BLaER1 (cell line): ENCODE results near the gene RTN4IP1.
A peak's percentile ranks its signal among the peaks of the same experiment; 100 is the strongest.
"Not testable (repeated sequence)": the region's sequence is repeated elsewhere in the genome, so short reads cannot be mapped to it uniquely, and the experiment has no call there.

Experiments
- H3K27ac ChIP-seq: shearing (Covaris generic); formaldehyde crosslinking; 2 replicates; pipeline ENCODE4 v1.8.1; 2022
- H3K27me3 ChIP-seq: shearing (Covaris generic); formaldehyde crosslinking; 2 replicates; pipeline ENCODE4 v1.8.1; 2022
- H3K36me3 ChIP-seq: shearing (Covaris generic); formaldehyde crosslinking; 2 replicates; pipeline ENCODE4 v1.8.1; 2022
- H3K4me1 ChIP-seq: shearing (Covaris generic); formaldehyde crosslinking; 2 replicates; pipeline ENCODE4 v1.8.1; 2022
- H3K4me2 ChIP-seq: shearing (Covaris generic); formaldehyde crosslinking; 2 replicates; pipeline ENCODE4 v1.8.1; 2022
- H3K4me3 ChIP-seq: shearing (Covaris generic); formaldehyde crosslinking; 2 replicates; pipeline ENCODE4 v1.8.1; 2022
- H3K9ac ChIP-seq: shearing (Covaris generic); formaldehyde crosslinking; 2 replicates; pipeline ENCODE4 v1.8.1; 2022
- H3K9me3 ChIP-seq: shearing (Covaris generic); formaldehyde crosslinking; 2 replicates; pipeline ENCODE4 v1.8.1; 2022
- H4K20me1 ChIP-seq: shearing (Covaris generic); formaldehyde crosslinking; 2 replicates; pipeline ENCODE4 v1.8.1; 2022
- Cebpa-rat ChIP-seq: shearing (Covaris generic); IDR thresholded peaks from 2 replicates; pipeline ENCODE4 v1.8.1; 2022

RTN4IP1 gene

GRCh38 chr6:106551155-106551554 lies 78.1 kb downstream of the RTN4IP1 start:
- Histone ChIP-seq H4K20me1 (no peaks in the 10 kb centered on the region), H3K4me2 (no peak overlapping the region), H3K36me3 (no peaks in the 10 kb centered on the region), H3K27ac (no peak overlapping the region), H3K9me3 (peaks cover 4% of the 10 kb centered on the region; the same call in 1 of the 2 replicates), H3K4me3 (no peak overlapping the region), H3K4me1 (peaks cover 44% of the 10 kb centered on the region), H3K9ac (no peak overlapping the region), H3K27me3 (no peaks in the 10 kb centered on the region)
- TF ChIP-seq Cebpa-rat: no peak

- H4K20me1 ChIP-seq: no peaks in the 10 kb centered on the region
- peaks cover 56% of the 10 kb centered on the region for H3K4me1 ChIP-seq
- no peak overlapping the region for H3K27ac ChIP-seq
- peaks cover 4% of the 10 kb centered on the region; the same call in 1 of the 2 replicates for H3K9me3 ChIP-seq
- no peaks in the 10 kb centered on the region for H3K27me3 ChIP-seq
- no peak overlapping the region for H3K4me2 ChIP-seq
- H3K36me3 ChIP-seq: no peaks in the 10 kb centered on the region
- TF ChIP-seq Cebpa-rat: no peak
- H3K9ac ChIP-seq: no peak overlapping the region
- H3K4me3 ChIP-seq: no peak overlapping the region
Observed at GRCh38 chr6:106549521-106549920, 79.8 kb downstream of the RTN4IP1 start.

GRCh38 chr6:106548926-106549455 lies 80.3 kb downstream of the RTN4IP1 start:
- not testable (repeated sequence) for H3K4me3 ChIP-seq, H3K36me3 ChIP-seq, H3K9me3 ChIP-seq, H3K27me3 ChIP-seq, H3K27ac ChIP-seq, H3K9ac ChIP-seq, H4K20me1 ChIP-seq, H3K4me2 ChIP-seq
- H3K4me1 ChIP-seq: peaks cover 56% of the 10 kb centered on the region

- Histone ChIP-seq H3K4me1 (peaks cover 46% of the 10 kb centered on the region), H4K20me1 (no peaks in the 10 kb centered on the region), H3K27me3 (no peaks in the 10 kb centered on the region), H3K4me2 (peak overlapping the region; percentile 69), H3K27ac (peak overlapping the region; percentile 76), H3K9ac (peak overlapping the region; percentile 53), H3K4me3 (0 out of 2 replicates have a peak overlapping the region, but pooled peaks have one; percentile 13), H3K36me3 (no peaks in the 10 kb centered on the region), H3K9me3 (peaks cover 4% of the 10 kb centered on the region; the same call in 1 of the 2 replicates)
- TF ChIP-seq Cebpa-rat: no peak
Observed at GRCh38 chr6:106547601-106548453, 81.5 kb downstream of the RTN4IP1 start.

- H4K20me1 ChIP-seq: no peaks in the 10 kb centered on the region
- no peaks in the 10 kb centered on the region for H3K27me3 ChIP-seq
- H3K4me2 ChIP-seq: peak overlapping the region; percentile 69
- peak overlapping the region; percentile 13; the same call in 1 of the 2 replicates for H3K4me3 ChIP-seq
- H3K9me3 ChIP-seq: peaks cover 4% of the 10 kb centered on the region; the same call in 1 of the 2 replicates
- peaks cover 36% of the 10 kb centered on the region for H3K4me1 ChIP-seq
- TF ChIP-seq Cebpa-rat: no peak
- peak overlapping the region; percentile 53; the same call in 1 of the 2 replicates for H3K9ac ChIP-seq
- peak overlapping the region; percentile 76 for H3K27ac ChIP-seq
- H3K36me3 ChIP-seq: no peaks in the 10 kb centered on the region
Observed at GRCh38 chr6:106546691-106547414, 82.4 kb downstream of the RTN4IP1 start.

DNA sequence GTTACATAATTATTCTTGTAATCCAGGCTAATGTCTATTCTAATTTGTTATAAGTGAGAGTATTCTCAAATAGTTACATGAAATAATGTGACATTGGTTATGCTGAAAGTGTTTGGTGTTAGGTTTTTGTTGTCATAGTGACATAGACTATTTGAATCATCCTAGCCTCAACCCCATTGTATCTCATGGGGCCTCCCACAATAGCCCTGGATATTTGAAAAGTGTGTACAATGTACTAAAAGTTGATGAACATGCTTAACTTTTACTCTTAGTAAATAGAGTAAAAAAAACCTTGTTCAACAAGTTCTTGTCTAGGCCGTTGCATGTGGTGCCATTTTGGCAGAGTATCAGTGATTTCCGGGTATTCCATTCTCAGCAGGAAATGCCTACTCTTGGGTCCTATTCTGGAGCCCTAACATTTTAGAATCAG lies 83.0 kb downstream of the RTN4IP1 start:
- Histone ChIP-seq H3K27me3 (no peaks in the 10 kb centered on the region), H4K20me1 (no peaks in the 10 kb centered on the region), H3K4me3 (no peak overlapping the region; the same call in 1 of the 2 replicates), H3K9ac (no peak overlapping the region), H3K27ac (peak overlapping the region; percentile 76), H3K9me3 (peaks cover 4% of the 10 kb centered on the region; the same call in 1 of the 2 replicates), H3K4me1 (peaks cover 35% of the 10 kb centered on the region), H3K36me3 (no peaks in the 10 kb centered on the region), H3K4me2 (peak overlapping the region; percentile 69)
- no peak for TF ChIP-seq Cebpa-rat

DNA sequence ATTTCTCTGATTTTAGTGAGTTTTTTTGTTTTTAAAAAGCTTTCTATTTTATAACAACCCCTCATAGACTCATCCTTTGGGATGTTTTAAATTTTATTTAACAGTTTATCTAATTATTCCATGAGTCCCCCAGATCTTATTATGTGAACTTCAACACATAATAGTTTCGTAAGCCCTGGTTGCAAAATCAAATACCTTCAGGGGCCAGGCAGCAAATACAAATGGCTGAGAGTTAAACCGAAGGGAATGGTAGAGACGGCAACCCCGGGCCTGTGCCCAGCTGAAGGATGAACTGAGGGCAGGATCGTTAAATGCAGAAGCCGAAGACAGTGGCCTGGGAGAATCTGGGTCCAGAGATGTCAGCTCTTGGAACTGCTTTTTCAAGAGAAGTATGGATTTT lies 88.4 kb downstream of the RTN4IP1 start:
- H4K20me1 ChIP-seq: no peaks in the 10 kb centered on the region
- H3K9ac ChIP-seq: no peak overlapping the region
- TF ChIP-seq Cebpa-rat: no peak
- H3K9me3 ChIP-seq: no peaks in the 10 kb centered on the region
- peaks cover 20% of the 10 kb centered on the region for H3K4me1 ChIP-seq
- H3K4me3 ChIP-seq: no peak overlapping the region
- no peak overlapping the region for H3K4me2 ChIP-seq
- H3K27me3 ChIP-seq: no peaks in the 10 kb centered on the region
- no peaks in the 10 kb centered on the region for H3K36me3 ChIP-seq
- H3K27ac ChIP-seq: no peak overlapping the region

GRCh38 chr6:106540432-106540831 lies 88.9 kb downstream of the RTN4IP1 start:
- no peak overlapping the region for H3K27ac ChIP-seq
- H3K27me3 ChIP-seq: no peaks in the 10 kb centered on the region
- H3K4me1 ChIP-seq: peaks cover 15% of the 10 kb centered on the region
- H4K20me1 ChIP-seq: no peaks in the 10 kb centered on the region
- H3K4me3 ChIP-seq: no peak overlapping the region
- TF ChIP-seq Cebpa-rat: no peak
- H3K4me2 ChIP-seq: peak overlapping the region; percentile 51
- H3K36me3 ChIP-seq: no peaks in the 10 kb centered on the region
- H3K9me3 ChIP-seq: no peaks in the 10 kb centered on the region
- no peak overlapping the region for H3K9ac ChIP-seq

DNA sequence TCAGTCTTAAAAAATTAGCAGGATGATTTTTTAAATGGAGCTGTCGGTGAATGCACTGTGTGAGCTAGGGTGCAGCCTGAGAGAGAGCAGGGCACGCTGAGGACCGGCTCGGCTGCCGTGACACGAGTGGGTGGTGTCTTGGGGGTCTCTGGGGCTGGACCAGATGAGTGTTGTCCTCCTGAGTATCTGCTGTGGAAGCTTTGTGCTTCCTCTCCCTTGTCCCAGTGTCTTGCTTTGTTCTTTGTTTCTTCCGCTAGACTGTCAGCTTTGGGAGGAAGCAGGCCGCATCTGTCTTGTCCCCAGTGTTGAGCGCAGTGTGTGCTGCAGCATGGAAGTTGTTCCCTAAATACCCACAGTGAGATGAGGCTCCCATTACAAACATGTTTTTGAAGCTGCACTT lies 89.4 kb downstream of the RTN4IP1 start:
- peaks cover 11% of the 10 kb centered on the region for H3K4me1 ChIP-seq
- no peaks in the 10 kb centered on the region for H3K36me3 ChIP-seq
- H3K4me3 ChIP-seq: no peak overlapping the region
- no peak for TF ChIP-seq Cebpa-rat
- no peaks in the 10 kb centered on the region for H4K20me1 ChIP-seq
- peak overlapping the region; percentile 51 for H3K4me2 ChIP-seq
- no peaks in the 10 kb centered on the region for H3K9me3 ChIP-seq
- no peak overlapping the region for H3K9ac ChIP-seq
- no peak overlapping the region for H3K27ac ChIP-seq
- no peaks in the 10 kb centered on the region for H3K27me3 ChIP-seq

DNA sequence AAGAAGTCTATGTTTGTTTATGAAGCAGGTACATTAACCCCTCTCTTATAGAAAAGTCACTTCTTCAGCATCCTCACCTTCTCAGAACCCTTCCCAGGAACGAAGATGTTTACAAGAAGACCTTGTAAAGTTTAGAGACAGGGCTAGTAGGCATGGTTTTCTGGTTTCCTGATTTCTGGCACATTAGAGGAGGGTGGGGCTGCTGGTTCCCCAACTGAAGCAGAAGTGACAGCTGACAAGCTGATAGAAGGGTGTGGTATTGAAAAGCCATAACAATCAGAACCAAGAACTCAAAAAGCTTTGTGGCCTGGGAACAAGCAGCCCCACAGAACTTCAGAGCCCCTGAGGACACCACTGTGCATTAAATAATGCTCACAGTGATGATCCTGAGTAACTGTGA lies 91.2 kb downstream of the RTN4IP1 start:
- H3K27me3 ChIP-seq: no peaks in the 10 kb centered on the region
- no peak overlapping the region for H3K9ac ChIP-seq
- peaks cover 11% of the 10 kb centered on the region for H3K4me1 ChIP-seq
- no peaks in the 10 kb centered on the region for H4K20me1 ChIP-seq
- H3K4me2 ChIP-seq: no peak overlapping the region
- TF ChIP-seq Cebpa-rat: no peak
- H3K9me3 ChIP-seq: no peaks in the 10 kb centered on the region
- no peak overlapping the region for H3K4me3 ChIP-seq
- no peak overlapping the region for H3K27ac ChIP-seq
- no peaks in the 10 kb centered on the region for H3K36me3 ChIP-seq
